Heart left ventricle (tissue), 16 donors: Measurements from ENCODE around the gene PRODH2. TPM values are rescaled to one million over a fixed set of nuclear protein-coding genes. Genes with fewer than 3 reads are reported as not detected.

Source experiments
- ATAC-seq, 4 donors: fragments of 200-7000 bp; cut with Tn5 transposase; one replicate each; pipeline ENCODE4 v1.9.1; 2020 to 2022; ENCODE audit warnings: moderate library complexity in 4 of 4, mild to moderate bottlenecking in 3 of 4, moderate number of reproducible peaks in 1 of 4
- DNase-seq, 5 donors: peaks; one replicate each; pipeline ENCODE4 v3.0.0-alpha.2; 2020
- H3K27ac ChIP-seq, 12 donors: fragments of 200-600 bp; sonication (generic) in 4 of 12; one replicate each; pipeline versions ENCODE4 v1.5.0 to v1.8.0; 2016 to 2022; ENCODE audit warnings: mild to moderate bottlenecking in 2 of 12
- H3K27me3 ChIP-seq, 9 donors: fragments of 200-600 bp; sonication (generic) in 2 of 9; one replicate each; pipeline versions ENCODE4 v1.5.1 to v1.8.0; 2016 to 2022; ENCODE audit warnings: mild to moderate bottlenecking in 3 of 9
- H3K36me3 ChIP-seq, 9 donors: fragments of 200-600 bp; sonication (generic) in 2 of 9; one replicate each; pipeline versions ENCODE4 v1.5.0 to v1.8.0; 2018 to 2022; ENCODE audit warnings: mild to moderate bottlenecking in 2 of 9
- H3K4me1 ChIP-seq, 12 donors: fragments of 200-600 bp; sonication (generic) in 4 of 12; one replicate each; pipeline versions ENCODE4 v1.5.0 to v1.8.0; 2016 to 2022; ENCODE audit warnings: mild to moderate bottlenecking in 3 of 12
- H3K4me3 ChIP-seq, 12 donors: fragments of 200-600 bp; sonication (generic) in 4 of 12; one replicate each; pipeline versions ENCODE4 v1.5.0 to v1.8.0; 2017 to 2022; ENCODE audit warnings: mild to moderate bottlenecking in 9 of 12, moderate library complexity in 4 of 12
- H3K9me3 ChIP-seq, 12 donors: fragments of 200-600 bp; sonication (generic) in 4 of 12; one replicate each; pipeline versions ENCODE4 v1.5.0 to v1.8.0; 2016 to 2022; ENCODE audit warnings: mild to moderate bottlenecking in 1 of 12
- POLR2A ChIP-seq, 2 donors: fragments of 450-650 bp; IDR thresholded peaks; one replicate each; pipeline ENCODE4 v1.6.1; 2017; ENCODE audit warnings: antibody characterized with exemption in 2 of 2, mild to moderate bottlenecking in 2 of 2, moderate library complexity in 2 of 2
- WGBS, 4 donors: extraction: QIAGEN DNeasy Blood & Tissue Kit in 2 of 4; methylation state at CpG; one replicate each; pipeline versions ENCODE4 v1.1.5 to v1.1.7; 2013 to 2018; 5-methylcytosine and 5-hydroxymethylcytosine counted together
- intact Hi-C, 10 donors: fragments of 100-400 bp; cut with DNase I; formaldehyde crosslinking; loops; one replicate each; pipeline versions ENCODE4 v1.11.1 to v1.14.2; 2022
- polyA plus RNA-seq, 2 donors: library from polyadenylated mRNA; stranded (reverse); fragments of 200-250 nt; gene quantifications; one replicate each; pipeline ENCODE4 v1.2.3, GENCODE V29; 2013
- total RNA-seq, 9 donors: library from RNA; depleted of rRNA in 2 of 9; stranded (reverse); fragments of >200 nt in 2 of 9; fragmentation: NEBNext Ultra II Directional in 3 of 9; extraction: Animal tissue kit (Norgen Biotek cat#: 25700) in 3 of 9; gene quantifications; one replicate each; pipeline versions ENCODE4 v1.1.0 to v1.2.4, GENCODE V29; 2016 to 2023
- TF ChIP-seq, protein P1 (sequence below), 12 donors: fragments of 200-600 bp; sonication (generic) in 4 of 12; IDR thresholded peaks; one replicate each; pipeline versions ENCODE4 v1.5.0 to v1.8.0; 2018 to 2022; ENCODE audit warnings: antibody characterized with exemption in 12 of 12, mild to moderate bottlenecking in 5 of 12
- donor health status: ischemic (EF 13 %, LVEDD 7.1; RV severe dilation, severe dysfunction).
- donor health status: healthy with polysubstance abuse.
- donor health status: DM: no; HTN: yes; CAD: no.
- donor health status: DM: no; HTN: no; CAD: no.
- donor health status: ischemic (EF 25% LVEDD 6.9; RV normal size, moderate dysfunction).
- donor health status: ischemic (EF 25% LVEDD 5.7; RV mildly dilated, moderate dysfunction).
- donor health status: healthy.
- donor health status: DM: yes; HTN: yes; CAD: no.
- donor health status: ischemic (EF 35%, LVEDD 5.7; RV mildly dilated, moderate dysfunction).
- donor health status: nonischemic (EF 11% LVEDD 7.7; RV severe dilation, severe dysfunction).
- donor health status: DM: yes; HTN: yes; CAD: no.
- donor health status: PGD.
- donor health status: ischemic (EF 29% LVEDD 5.4; RV normal size, mild dysfunction).
- donor health status: nonischemic (EF 23%, LVEDD 6.1; RV moderate dilation, normal function).

PRODH2 gene
- total and polyA plus RNA-seq, 11 donors, result not detected

DNA sequence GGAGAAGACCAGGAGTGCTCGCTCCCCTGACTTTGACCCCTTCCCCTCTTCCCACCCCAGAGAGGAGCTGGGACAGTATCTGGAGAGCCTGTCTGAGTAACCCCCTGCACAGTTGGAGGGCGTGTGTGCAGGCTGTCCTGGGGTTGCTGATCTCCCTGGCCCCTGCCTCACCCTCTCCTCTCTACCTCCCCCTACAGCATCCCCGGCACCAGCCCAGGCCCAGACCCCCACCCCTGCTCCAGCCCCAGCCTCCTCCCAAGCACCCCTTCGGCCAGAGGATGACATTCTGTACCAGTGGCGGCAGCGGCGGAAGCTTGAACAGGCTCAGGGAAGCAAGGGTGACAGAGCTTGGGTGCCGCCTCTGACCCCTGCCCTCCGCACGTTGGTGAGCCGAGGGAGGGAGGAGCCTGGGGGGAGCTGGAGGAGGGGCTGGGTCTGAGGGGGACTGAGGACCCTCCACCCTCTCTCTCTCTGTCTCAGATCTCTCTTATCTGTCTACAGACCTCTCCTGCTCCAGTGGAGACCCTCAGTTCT, 46.0 kb downstream of the PRODH2 start:
- intact Hi-C loops, result no loop called here
- ATAC-seq, result peak; percentile 5 to 14 (median 8)
- 83 to 93% (median 90%) methylated on average over 5 to 11 of the region's 11 CpGs for WGBS, 4 donors
- peak in 1 of 5 donors; percentile 25 for DNase-seq
- H3K36me3 ChIP-seq, result peaks cover 0 to 52% (median 33%) of the 10 kb centered on the region in 9 donors
- no peaks in the 10 kb centered on the region for H3K9me3 ChIP-seq
- no peak overlapping the region for H3K4me3 ChIP-seq
- no peaks in the 10 kb centered on the region for H3K27me3 ChIP-seq
- no peak for TF ChIP-seq POLR2A (IDR thresholded peaks at IDR 0.05)
- TF ChIP-seq, protein P1, sequence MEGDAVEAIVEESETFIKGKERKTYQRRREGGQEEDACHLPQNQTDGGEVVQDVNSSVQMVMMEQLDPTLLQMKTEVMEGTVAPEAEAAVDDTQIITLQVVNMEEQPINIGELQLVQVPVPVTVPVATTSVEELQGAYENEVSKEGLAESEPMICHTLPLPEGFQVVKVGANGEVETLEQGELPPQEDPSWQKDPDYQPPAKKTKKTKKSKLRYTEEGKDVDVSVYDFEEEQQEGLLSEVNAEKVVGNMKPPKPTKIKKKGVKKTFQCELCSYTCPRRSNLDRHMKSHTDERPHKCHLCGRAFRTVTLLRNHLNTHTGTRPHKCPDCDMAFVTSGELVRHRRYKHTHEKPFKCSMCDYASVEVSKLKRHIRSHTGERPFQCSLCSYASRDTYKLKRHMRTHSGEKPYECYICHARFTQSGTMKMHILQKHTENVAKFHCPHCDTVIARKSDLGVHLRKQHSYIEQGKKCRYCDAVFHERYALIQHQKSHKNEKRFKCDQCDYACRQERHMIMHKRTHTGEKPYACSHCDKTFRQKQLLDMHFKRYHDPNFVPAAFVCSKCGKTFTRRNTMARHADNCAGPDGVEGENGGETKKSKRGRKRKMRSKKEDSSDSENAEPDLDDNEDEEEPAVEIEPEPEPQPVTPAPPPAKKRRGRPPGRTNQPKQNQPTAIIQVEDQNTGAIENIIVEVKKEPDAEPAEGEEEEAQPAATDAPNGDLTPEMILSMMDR (IDR thresholded peaks at IDR 0.05), result no peak
- no peak overlapping the region for H3K27ac ChIP-seq
- H3K4me1 ChIP-seq, result peaks cover 0 to 6% (median 0%) of the 10 kb centered on the region in 12 donors

DNA sequence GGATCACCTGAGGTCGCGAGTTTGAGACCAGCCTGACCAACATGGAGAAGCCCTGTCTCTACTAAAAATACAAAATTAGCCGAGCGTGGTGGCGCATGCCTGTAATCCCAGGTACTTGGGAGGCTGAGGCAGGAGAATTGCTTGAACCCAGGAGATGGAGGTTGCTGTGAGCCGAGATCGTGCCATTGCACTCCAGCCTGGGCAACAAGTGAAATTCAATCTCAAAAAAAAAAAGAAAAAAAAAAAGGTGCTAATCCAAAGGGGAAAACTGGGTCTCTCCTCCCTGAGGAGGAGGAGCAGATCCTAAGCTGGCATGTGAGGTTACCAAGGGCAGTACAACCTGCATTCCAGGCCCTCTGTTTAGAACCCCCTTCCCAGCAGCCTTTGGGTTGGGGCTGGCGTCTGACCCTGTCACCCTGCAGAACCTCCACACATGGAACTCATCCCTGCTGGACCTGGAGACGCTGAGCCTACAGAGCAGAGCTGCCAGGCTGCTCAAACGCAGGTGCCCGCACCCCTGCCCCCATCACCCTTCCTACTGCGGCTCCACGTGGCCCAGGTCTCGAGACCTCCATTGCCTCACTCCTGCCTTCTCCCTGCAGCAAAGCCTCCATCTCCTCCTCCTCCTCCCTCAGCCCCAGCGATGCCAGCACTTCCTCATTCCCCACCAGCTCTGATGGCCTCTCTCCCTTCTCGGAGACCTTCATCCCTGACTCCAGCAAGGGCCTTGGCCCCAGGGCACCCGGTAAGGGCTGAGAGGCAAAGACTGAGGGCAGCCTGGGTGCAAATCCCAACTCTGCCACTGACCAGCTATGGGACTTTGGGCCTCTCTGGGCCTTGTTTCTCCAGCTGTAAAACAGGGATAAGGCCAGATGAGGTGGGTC, 48.0 kb downstream of the PRODH2 start:
- Histone ChIP-seq H3K27ac (no peak overlapping the region), H3K9me3 (no peaks in the 10 kb centered on the region), H3K36me3 (peaks cover 0 to 55% (median 33%) of the 10 kb centered on the region in 9 donors), H3K4me1 (peaks cover 0 to 11% (median 0%) of the 10 kb centered on the region in 12 donors), H3K4me3 (no peak overlapping the region), H3K27me3 (no peaks in the 10 kb centered on the region)
- WGBS, 4 donors, result 92 to 97% (median 95%) methylated on average over 17 of the region's 17 CpGs
- intact Hi-C loops, result no loop called here
- no peak for ATAC-seq
- no peak for TF ChIP-seq POLR2A (IDR thresholded peaks at IDR 0.05)
- DNase-seq, result peak in 1 of 5 donors; percentile 13

DNA sequence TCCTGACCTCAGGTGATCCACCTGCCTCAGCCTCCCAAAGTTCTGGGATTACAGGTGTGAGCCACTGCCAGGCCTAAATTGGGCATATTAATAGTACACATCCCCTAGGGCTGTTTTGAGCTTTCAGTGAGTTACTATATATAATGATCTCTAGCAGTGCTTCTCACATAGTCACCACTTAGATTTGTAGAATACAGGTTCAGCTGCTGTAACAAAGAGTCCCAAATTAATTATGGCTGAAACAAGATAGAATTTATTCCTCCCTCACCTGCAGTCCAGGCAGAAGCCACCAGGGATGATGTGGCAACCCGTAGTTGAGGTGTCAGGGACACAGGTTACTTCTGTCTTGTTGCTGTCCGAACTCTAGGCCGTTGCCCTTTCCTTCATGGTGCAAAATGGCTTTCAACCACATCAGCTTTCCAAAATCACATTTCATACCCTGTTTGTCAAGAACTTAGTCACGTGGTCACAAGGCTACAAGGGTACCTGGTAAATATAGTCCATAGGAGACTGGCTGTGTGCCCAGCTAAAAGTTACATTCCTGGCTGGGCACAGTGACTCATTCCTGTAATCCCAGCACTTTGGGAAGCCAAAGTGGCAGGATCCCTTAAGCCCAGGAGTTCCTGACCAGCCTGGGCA, 51.8 kb downstream of the PRODH2 start:
- peaks cover 0 to 35% (median 25%) of the 10 kb centered on the region in 12 donors for H3K4me1 ChIP-seq
- H3K9me3 ChIP-seq, result no peaks in the 10 kb centered on the region
- no peak for ATAC-seq
- peak overlapping the region in 1 of 12 donors; percentile 47 for H3K27ac ChIP-seq
- DNase-seq, result peak in 1 of 5 donors; percentile 49
- intact Hi-C loops, result no loop called here
- no peak overlapping the region for H3K4me3 ChIP-seq
- WGBS, 4 donors, result 85 to 90% (median 88%) methylated on average over 4 of the region's 4 CpGs
- H3K27me3 ChIP-seq, result no peaks in the 10 kb centered on the region
- TF ChIP-seq POLR2A (IDR thresholded peaks at IDR 0.05), result no peak
- TF ChIP-seq, protein P1 (IDR thresholded peaks at IDR 0.05), result no peak
- H3K36me3 ChIP-seq, result peaks cover 0 to 46% (median 33%) of the 10 kb centered on the region in 9 donors

DNA sequence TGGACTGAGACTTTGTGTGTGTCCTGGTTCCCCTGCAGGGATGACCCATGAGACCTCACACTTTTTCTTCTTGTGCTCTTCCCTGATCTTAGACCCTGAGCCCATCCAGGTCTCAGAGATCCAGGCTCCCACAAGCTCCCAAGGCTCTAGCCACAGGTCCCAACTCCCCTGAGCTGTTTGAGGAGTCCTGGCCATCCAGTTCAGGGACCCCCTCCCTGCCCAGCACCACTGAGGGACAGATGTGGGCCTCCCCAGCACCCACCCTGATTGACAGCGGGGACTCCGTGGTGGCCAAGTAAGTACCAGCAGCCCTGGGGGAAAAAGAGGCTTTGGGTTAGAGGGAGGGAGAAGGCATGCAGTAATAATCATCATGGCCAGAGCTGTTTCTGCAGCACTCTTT, 52.9 kb downstream of the PRODH2 start:
- Histone ChIP-seq H3K4me1 (peaks cover 0 to 46% (median 36%) of the 10 kb centered on the region in 12 donors), H3K9me3 (no peaks in the 10 kb centered on the region), H3K4me3 (no peak overlapping the region), H3K36me3 (peaks cover 0 to 35% (median 25%) of the 10 kb centered on the region in 9 donors), H3K27ac (no peak overlapping the region), H3K27me3 (no peaks in the 10 kb centered on the region)
- peak in 1 of 5 donors; percentile 28 for DNase-seq
- TF ChIP-seq POLR2A (IDR thresholded peaks at IDR 0.05), result no peak
- TF ChIP-seq, protein P1 (IDR thresholded peaks at IDR 0.05), result no peak
- intact Hi-C loops, result loop anchor here in 2 of 10 donors (5.0 to 10.0 kb wide), 2 partner anchors 173 to 385 kb away; partner anchors contain the start of gene CAPNS1 (in 1 of the 2)
- no peak for ATAC-seq
- 84 to 98% (median 93%) methylated on average over 2 of the region's 2 CpGs for whole genome bisulfite sequencing, 4 donors
